Measurements from ENCODE around the gene IFT74. TPM values are rescaled to one million over a fixed set of nuclear protein-coding genes. Genes with fewer than 3 reads are reported as not detected.

Gene IFT74
- total RNA-seq, 3 donors from 2014 or later = 13.0 to 34.1 (median 21.0) TPM

DNA sequence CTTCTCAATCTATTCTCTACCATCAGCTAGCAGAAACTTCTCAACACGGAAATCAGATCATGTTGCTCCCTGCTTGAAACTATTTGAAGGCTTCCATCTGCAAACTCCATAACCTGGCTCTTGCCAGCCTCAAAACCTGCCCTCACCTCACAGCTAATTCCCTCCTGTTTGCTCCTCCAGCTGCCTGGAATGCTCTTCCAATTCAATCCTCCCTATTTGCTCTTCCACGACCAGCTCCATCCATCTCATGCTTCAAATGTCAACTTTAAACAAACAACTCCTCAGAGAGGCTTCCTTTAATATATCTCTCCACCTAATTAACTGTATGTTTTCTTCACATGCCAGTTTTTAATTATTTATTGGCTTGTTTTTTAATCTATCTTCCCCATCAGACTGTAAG lies 10.6 kb upstream of the IFT74 start:
- no peak overlapping the region for H3K27ac ChIP-seq
- no peaks in the 10 kb centered on the region for H3K9me3 ChIP-seq
- no peak for TF ChIP-seq POLR2A (IDR thresholded peaks at IDR 0.05)
- TF ChIP-seq, protein P1, sequence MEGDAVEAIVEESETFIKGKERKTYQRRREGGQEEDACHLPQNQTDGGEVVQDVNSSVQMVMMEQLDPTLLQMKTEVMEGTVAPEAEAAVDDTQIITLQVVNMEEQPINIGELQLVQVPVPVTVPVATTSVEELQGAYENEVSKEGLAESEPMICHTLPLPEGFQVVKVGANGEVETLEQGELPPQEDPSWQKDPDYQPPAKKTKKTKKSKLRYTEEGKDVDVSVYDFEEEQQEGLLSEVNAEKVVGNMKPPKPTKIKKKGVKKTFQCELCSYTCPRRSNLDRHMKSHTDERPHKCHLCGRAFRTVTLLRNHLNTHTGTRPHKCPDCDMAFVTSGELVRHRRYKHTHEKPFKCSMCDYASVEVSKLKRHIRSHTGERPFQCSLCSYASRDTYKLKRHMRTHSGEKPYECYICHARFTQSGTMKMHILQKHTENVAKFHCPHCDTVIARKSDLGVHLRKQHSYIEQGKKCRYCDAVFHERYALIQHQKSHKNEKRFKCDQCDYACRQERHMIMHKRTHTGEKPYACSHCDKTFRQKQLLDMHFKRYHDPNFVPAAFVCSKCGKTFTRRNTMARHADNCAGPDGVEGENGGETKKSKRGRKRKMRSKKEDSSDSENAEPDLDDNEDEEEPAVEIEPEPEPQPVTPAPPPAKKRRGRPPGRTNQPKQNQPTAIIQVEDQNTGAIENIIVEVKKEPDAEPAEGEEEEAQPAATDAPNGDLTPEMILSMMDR (IDR thresholded peaks at IDR 0.05) = no peak
- TF ChIP-seq POLR2AphosphoS5 (IDR thresholded peaks at IDR 0.05) = no peak
- H3K4me3 ChIP-seq = peak overlapping the region; percentile 89 to 99 (median 99)
- H3K4me1 ChIP-seq = peaks cover 4 to 10% of the 10 kb centered on the region in 2 donors
- H3K27me3 ChIP-seq = no peaks in the 10 kb centered on the region
- H3K36me3 ChIP-seq = no peaks in the 10 kb centered on the region
- no peak for DNase-seq (ENCODE audit: low spot score in 2 of 2)
- intact Hi-C loops (cut with DNase I; ENCODE audit: low total_unique reads) = no loop called here

DNA sequence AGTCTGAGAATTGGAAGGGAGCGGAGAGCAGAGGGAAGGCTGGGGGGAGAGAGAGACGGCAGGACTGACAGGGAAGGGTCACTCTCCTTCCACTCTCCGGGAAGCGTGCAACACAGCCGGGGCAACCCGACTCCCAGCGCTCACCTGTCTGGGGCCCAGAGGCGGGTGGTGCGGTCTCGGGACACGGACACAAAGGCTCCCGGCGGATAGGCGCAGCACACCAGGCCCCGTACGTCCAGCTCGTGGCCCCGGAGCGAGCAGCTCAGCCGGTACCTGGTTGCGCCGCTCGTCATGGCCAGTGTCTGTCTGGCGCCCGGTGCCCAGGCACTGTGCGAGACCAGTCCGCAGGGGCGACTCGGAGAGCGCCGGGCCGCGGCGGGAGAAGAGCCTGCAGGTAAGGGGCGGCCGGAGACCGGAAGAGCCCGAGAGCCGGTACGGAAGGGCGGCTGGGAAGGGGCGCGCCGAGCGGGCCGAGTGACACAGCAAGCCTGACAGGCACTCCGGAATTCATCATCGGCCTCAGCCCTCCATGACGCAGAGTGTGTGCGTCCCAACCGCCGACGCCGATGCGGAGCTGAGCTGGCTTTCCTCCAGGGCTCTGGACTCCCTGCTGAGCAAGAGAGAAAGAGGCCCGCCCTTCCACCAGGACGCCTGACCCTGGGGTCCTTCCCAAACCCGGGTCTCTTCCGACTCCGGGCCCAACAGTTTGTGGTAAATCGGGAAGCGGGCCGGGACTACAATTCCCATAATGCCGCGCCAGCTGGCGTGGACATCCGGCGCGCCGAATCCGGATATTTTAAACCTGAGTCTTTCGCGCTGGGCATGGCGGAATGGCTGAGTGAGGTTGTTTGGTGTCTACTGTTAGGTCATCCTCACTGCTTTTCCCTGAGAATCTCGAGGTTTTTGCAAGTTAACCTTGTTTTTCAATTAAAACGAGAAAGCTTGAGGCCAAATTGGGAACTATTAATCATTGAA lies 9.2 kb upstream of the IFT74 start, which contains the start of gene PLAA:
TSS of gene PLAA (minus strand) at position 490 of the 975 bp plus-strand sequence. CDS start at position 293, 197 bp downstream.
- Histone ChIP-seq H3K4me1 (peaks cover 4 to 10% of the 10 kb centered on the region in 2 donors), H3K9me3 (no peaks in the 10 kb centered on the region), H3K27ac (peak within 1 kb of the TSS; percentile 98 to 99), H3K4me3 (peak within 1 kb of the TSS; percentile 89 to 99 (median 99)), H3K27me3 (no peaks in the 10 kb centered on the region), H3K36me3 (no peaks in the 10 kb centered on the region)
- peak; percentile 81 to 82 for DNase-seq (ENCODE audit: low spot score in 2 of 2)
- intact Hi-C loops (cut with DNase I; ENCODE audit: low total_unique reads) = no loop called here
- TF ChIP-seq, protein P1 (IDR thresholded peaks at IDR 0.05) = no peak
- TF ChIP-seq POLR2A (IDR thresholded peaks at IDR 0.05) = peak; percentile 8
- peak; percentile 70 to 76 (median 74) for TF ChIP-seq POLR2AphosphoS5 (IDR thresholded peaks at IDR 0.05)

DNA sequence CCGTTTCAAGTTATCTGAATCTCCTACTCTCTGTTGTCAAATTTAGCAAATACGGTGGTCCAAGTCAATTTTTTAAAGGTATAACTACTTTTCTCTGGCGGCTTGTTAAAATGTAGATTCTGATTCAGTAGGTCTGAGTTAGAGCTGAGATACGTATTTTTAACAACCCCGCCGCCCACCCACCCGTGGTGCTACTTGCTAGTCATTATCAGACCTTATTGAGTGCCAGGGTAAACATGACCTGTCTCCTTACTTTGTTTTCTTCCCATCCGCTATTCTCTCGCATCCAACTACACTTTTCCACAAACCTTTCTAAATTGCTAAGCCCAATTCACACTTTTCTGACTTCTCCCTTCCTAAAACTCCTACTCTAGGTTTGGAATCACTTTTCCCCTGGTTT lies 8.5 kb upstream of the IFT74 start:
- Histone ChIP-seq H3K27me3 (no peaks in the 10 kb centered on the region), H3K27ac (peak overlapping the region; percentile 98 to 99), H3K4me1 (peaks cover 4 to 10% of the 10 kb centered on the region in 2 donors), H3K9me3 (no peaks in the 10 kb centered on the region), H3K36me3 (no peaks in the 10 kb centered on the region), H3K4me3 (peak overlapping the region; percentile 89 to 99 (median 99))
- TF ChIP-seq POLR2AphosphoS5 (IDR thresholded peaks at IDR 0.05) (no peak), POLR2A (IDR thresholded peaks at IDR 0.05) (no peak)
- TF ChIP-seq, protein P1 (IDR thresholded peaks at IDR 0.05) = no peak
- intact Hi-C loops (cut with DNase I; ENCODE audit: low total_unique reads) = no loop called here
- no peak for DNase-seq (ENCODE audit: low spot score in 2 of 2)

DNA sequence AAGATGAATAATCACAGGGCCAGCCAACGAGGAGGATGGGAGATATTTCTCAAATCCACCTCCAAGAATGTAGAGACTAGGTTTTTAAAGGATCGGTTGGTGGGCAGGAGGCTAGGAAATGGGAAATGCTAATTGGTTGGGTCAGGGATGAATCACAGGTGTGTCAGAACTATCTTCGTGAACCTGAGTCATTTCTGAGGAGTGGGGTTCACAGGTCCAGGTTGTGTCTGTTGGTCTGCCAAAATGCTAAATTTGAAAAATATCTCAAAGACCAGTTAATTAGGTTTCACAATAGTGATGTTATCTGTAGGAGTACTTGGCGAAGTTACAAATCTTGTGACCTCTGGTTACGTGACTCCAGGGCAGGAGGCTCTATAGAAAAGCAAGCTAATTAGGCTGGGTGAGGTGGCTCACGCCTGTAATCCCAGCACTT lies 6.6 kb upstream of the IFT74 start:
- no peaks in the 10 kb centered on the region for H3K36me3 ChIP-seq
- H3K4me3 ChIP-seq = no peak overlapping the region
- TF ChIP-seq, protein P1 (IDR thresholded peaks at IDR 0.05) = no peak
- TF ChIP-seq POLR2A (IDR thresholded peaks at IDR 0.05) (no peak), POLR2AphosphoS5 (IDR thresholded peaks at IDR 0.05) (no peak)
- H3K27ac ChIP-seq = no peak overlapping the region
- DNase-seq (ENCODE audit: low spot score in 2 of 2) = no peak
- H3K9me3 ChIP-seq = no peaks in the 10 kb centered on the region
- no peaks in the 10 kb centered on the region for H3K27me3 ChIP-seq
- intact Hi-C loops (cut with DNase I; ENCODE audit: low total_unique reads) = no loop called here
- H3K4me1 ChIP-seq = peaks cover 4 to 10% of the 10 kb centered on the region in 2 donors

DNA sequence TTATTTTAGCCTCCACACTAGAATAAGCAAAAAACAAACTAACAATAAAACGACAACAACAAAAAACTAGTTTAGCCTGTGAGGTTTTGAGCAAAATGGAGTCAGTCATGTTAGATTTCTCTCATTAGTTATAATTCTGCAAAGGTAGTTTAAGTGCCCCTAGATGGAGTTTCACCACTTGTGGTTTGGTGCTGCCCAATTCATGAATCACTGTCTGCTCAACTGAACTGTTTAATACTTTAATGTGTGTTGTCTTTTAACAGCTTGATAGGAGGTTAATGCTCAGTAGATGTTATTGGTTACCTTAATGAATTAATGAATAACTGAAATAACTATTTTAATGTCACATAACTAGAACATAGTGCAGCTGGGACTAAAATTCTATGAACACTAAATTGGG lies 5.7 kb upstream of the IFT74 start:
- H3K27ac ChIP-seq = no peak overlapping the region
- no peaks in the 10 kb centered on the region for H3K36me3 ChIP-seq
- no peak for DNase-seq (ENCODE audit: low spot score in 2 of 2)
- no peaks in the 10 kb centered on the region for H3K9me3 ChIP-seq
- intact Hi-C loops (cut with DNase I; ENCODE audit: low total_unique reads) = no loop called here
- TF ChIP-seq POLR2AphosphoS5 (IDR thresholded peaks at IDR 0.05) (no peak), POLR2A (IDR thresholded peaks at IDR 0.05) (no peak)
- TF ChIP-seq, protein P1 (IDR thresholded peaks at IDR 0.05) = no peak
- H3K4me1 ChIP-seq = peaks cover 3 to 11% of the 10 kb centered on the region in 2 donors
- H3K4me3 ChIP-seq = no peak overlapping the region
- no peaks in the 10 kb centered on the region for H3K27me3 ChIP-seq
